Karpas-422 (cell line): Measurements from ENCODE around the gene CDC42EP3. TPM values are rescaled to one million over a fixed set of nuclear protein-coding genes. Genes with fewer than 3 reads are reported as not detected.

Experiments
- DNase-seq: peaks from one replicate; pipeline ENCODE4 v3.0.0-alpha.2; 2015
- H2AFZ ChIP-seq: fragments of 200-600 bp; sonication (generic); 2 replicates; pipeline ENCODE4 v1.6.1; 2014; ENCODE audit warnings: antibody characterized with exemption, low read length, mixed read lengths
- H3K27ac ChIP-seq: fragments of 200-600 bp; sonication (generic); 2 replicates; pipeline ENCODE4 v1.5.1; 2014; ENCODE audit warnings: mild to moderate bottlenecking, low read length, moderate library complexity
- H3K27me3 ChIP-seq: fragments of 200-600 bp; sonication (generic); 2 replicates; pipeline ENCODE4 v1.6.1; 2014; ENCODE audit warnings: low read length, mixed read lengths
- H3K36me3 ChIP-seq: fragments of 200-600 bp; sonication (generic); 2 replicates; pipeline ENCODE4 v1.6.1; 2014; ENCODE audit warnings: low read length, mixed read lengths; ENCODE audit not compliant: insufficient read depth
- H3K4me1 ChIP-seq: fragments of 200-600 bp; sonication (generic); 2 replicates; pipeline ENCODE4 v1.6.1; 2014; ENCODE audit warnings: mild to moderate bottlenecking, low read length, mixed read lengths
- H3K4me2 ChIP-seq: fragments of 200-600 bp; sonication (generic); 2 replicates; pipeline ENCODE4 v1.6.1; 2014; ENCODE audit warnings: low read length, low read depth, mild to moderate bottlenecking; ENCODE audit not compliant: poor library complexity, severe bottlenecking
- H3K4me3 ChIP-seq: fragments of 200-600 bp; sonication (generic); 2 replicates; pipeline ENCODE4 v1.5.1; 2014; ENCODE audit warnings: mild to moderate bottlenecking, antibody characterized with exemption, low read length, mixed read lengths
- H3K79me2 ChIP-seq: fragments of 200-600 bp; sonication (generic); 2 replicates; pipeline ENCODE4 v1.6.1; 2014; ENCODE audit warnings: mild to moderate bottlenecking, low read length, mixed read lengths
- H3K9ac ChIP-seq: fragments of 200-600 bp; sonication (generic); 2 replicates; pipeline ENCODE4 v1.6.0; 2014; ENCODE audit warnings: low read length
- H3K9me2 ChIP-seq: fragments of 200-600 bp; sonication (generic), shearing (Covaris generic); replicated peaks from 2 replicates; pipeline ENCODE4 v1.6.0; 2014; ENCODE audit warnings: mild to moderate bottlenecking, low read length, moderate library complexity; ENCODE audit not compliant: insufficient read depth
- H3K9me3 ChIP-seq: fragments of 300-700, 200-600 bp; sonication (generic); 2 replicates; pipeline ENCODE4 v1.6.1; 2014; ENCODE audit warnings: low read length, mixed read lengths
- H4K20me1 ChIP-seq: fragments of 200-600 bp; sonication (generic); 2 replicates; pipeline ENCODE4 v1.6.1; 2014; ENCODE audit warnings: mild to moderate bottlenecking, antibody characterized with exemption, low read length, low read depth; ENCODE audit not compliant: insufficient read depth
- total RNA-seq: library from RNA; depleted of rRNA; stranded (reverse); fragments of >200 nt; shearing (Covaris generic); gene quantifications from 2 replicates; pipeline ENCODE4 v1.2.3, GENCODE V29; 2014; ENCODE audit warnings: low replicate concordance

The CDC42EP3 gene
- total RNA-seq, 1 experiment from 2014 or later: 12.5 TPM

GRCh38 chr2:37600735-37601134 is 70.7 kb downstream of the CDC42EP3 start:
- Histone ChIP-seq H3K27ac (no peak overlapping the region), H3K9ac (no peak overlapping the region)

GRCh38 chr2:37599688-37600525 is 71.5 kb downstream of the CDC42EP3 start:
- H3K27ac ChIP-seq: no peak overlapping the region
- peaks cover 5% of the 10 kb centered on the region; the same call in 1 of the 2 replicates for H3K4me1 ChIP-seq
- H3K27me3 ChIP-seq: no peaks in the 10 kb centered on the region
- no peaks in the 10 kb centered on the region for H3K36me3 ChIP-seq
- H3K9me3 ChIP-seq: no peaks in the 10 kb centered on the region
- H2AFZ ChIP-seq: no peak overlapping the region
- no peaks in the 10 kb centered on the region for H3K9me2 ChIP-seq
- H4K20me1 ChIP-seq: no peaks in the 10 kb centered on the region
- DNase-seq: no peak
- no peak overlapping the region for H3K9ac ChIP-seq
- no peak overlapping the region for H3K4me2 ChIP-seq
- no peaks in the 10 kb centered on the region for H3K79me2 ChIP-seq
- H3K4me3 ChIP-seq: no peak overlapping the region

More at GRCh38 chr2:37600735-37601134, 70.7 kb downstream of the CDC42EP3 start:
- Histone ChIP-seq H3K36me3 (no peaks in the 10 kb centered on the region), H3K9me3 (no peaks in the 10 kb centered on the region), H3K79me2 (no peaks in the 10 kb centered on the region), H3K4me1 (peaks cover 5% of the 10 kb centered on the region; the same call in 1 of the 2 replicates), H3K27me3 (no peaks in the 10 kb centered on the region), H4K20me1 (no peaks in the 10 kb centered on the region), H3K4me3 (no peak overlapping the region), H2AFZ (no peak overlapping the region), H3K9me2 (no peaks in the 10 kb centered on the region), H3K4me2 (no peak overlapping the region)
- DNase-seq: no peak

DNA sequence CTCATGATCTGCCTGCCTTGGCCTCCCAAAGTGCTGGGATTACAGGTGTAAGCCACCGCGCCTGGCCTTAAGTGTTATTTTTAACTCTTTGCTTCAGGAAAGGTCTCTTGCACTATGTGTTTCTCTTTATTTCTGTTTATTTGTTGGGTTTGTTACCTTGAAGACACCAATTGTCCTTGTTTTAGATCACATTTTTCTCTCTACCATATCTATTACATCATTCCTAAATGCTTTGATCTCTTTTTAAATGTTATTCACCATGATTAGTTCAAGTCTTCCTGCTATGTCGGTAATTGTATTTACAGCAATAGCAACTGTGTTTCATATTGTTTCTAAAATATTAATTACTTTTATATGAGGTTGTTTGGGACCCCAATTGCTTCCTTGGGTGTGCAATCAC is 77.7 kb downstream of the CDC42EP3 start:
- no peak overlapping the region for H3K4me3 ChIP-seq
- H3K4me2 ChIP-seq: no peak overlapping the region
- H3K79me2 ChIP-seq: no peaks in the 10 kb centered on the region

GRCh38 chr2:37593024-37593423 is 78.4 kb downstream of the CDC42EP3 start:
- Histone ChIP-seq H3K4me1 (no peaks in the 10 kb centered on the region), H3K9me3 (no peaks in the 10 kb centered on the region), H4K20me1 (no peaks in the 10 kb centered on the region), H2AFZ (no peak overlapping the region), H3K27me3 (no peaks in the 10 kb centered on the region), H3K36me3 (no peaks in the 10 kb centered on the region), H3K79me2 (no peaks in the 10 kb centered on the region), H3K9me2 (no peaks in the 10 kb centered on the region), H3K4me3 (no peak overlapping the region), H3K27ac (no peak overlapping the region), H3K9ac (no peak overlapping the region), H3K4me2 (no peak overlapping the region)
- no peak for DNase-seq

More for the DNA sequence above, 77.7 kb downstream of the CDC42EP3 start:
- H3K9me3 ChIP-seq: no peaks in the 10 kb centered on the region
- no peaks in the 10 kb centered on the region for H3K9me2 ChIP-seq
- no peak for DNase-seq
- H4K20me1 ChIP-seq: no peaks in the 10 kb centered on the region
- H3K4me1 ChIP-seq: no peaks in the 10 kb centered on the region
- H3K9ac ChIP-seq: no peak overlapping the region
- no peaks in the 10 kb centered on the region for H3K36me3 ChIP-seq
- H3K27ac ChIP-seq: no peak overlapping the region
- H2AFZ ChIP-seq: no peak overlapping the region
- no peaks in the 10 kb centered on the region for H3K27me3 ChIP-seq
